Activated CD4-positive, alpha-beta memory T cell treated with anti-CD3 and anti-CD28 coated beads for 36 hours (primary cell): Measurements from ENCODE around the gene GLIS2. TPM values are rescaled to one million over a fixed set of nuclear protein-coding genes. Genes with fewer than 3 reads are reported as not detected.

Experiments used
- CTCF ChIA-PET: fragments of 350-600 bp; sonication (Branson Sonifier 250); formaldehyde crosslinking; loops from one replicate; lab custom pipeline; 2021; ENCODE audit warnings: antibody characterized with exemption, inconsistent platforms; lab: Charles Lee
- POLR2A ChIA-PET: fragments of 350-600 bp; sonication (Branson Sonifier 250); formaldehyde crosslinking; loops from one replicate; lab custom pipeline; 2021; ENCODE audit warnings: antibody characterized with exemption; lab: Charles Lee
- DNase-seq: peaks from one replicate; pipeline ENCODE4 v3.0.0-alpha.2; 2020
- H3K27ac Mint-ChIP-seq: one replicate; pipeline ENCODE4 v1.8.0; 2021; ENCODE audit warnings: mixed read lengths
- H3K27me3 Mint-ChIP-seq: one replicate; pipeline ENCODE4 v1.8.0; 2021; ENCODE audit warnings: mixed read lengths
- H3K36me3 Mint-ChIP-seq: one replicate; pipeline ENCODE4 v1.8.0; 2021; ENCODE audit warnings: mixed read lengths
- H3K4me1 Mint-ChIP-seq: one replicate; pipeline ENCODE4 v1.8.0; 2021; ENCODE audit warnings: low read depth, mixed read lengths
- H3K4me3 Mint-ChIP-seq: one replicate; pipeline ENCODE4 v1.8.0; 2021; ENCODE audit warnings: mild to moderate bottlenecking, mixed read lengths
- H3K9me3 Mint-ChIP-seq: one replicate; pipeline ENCODE4 v1.8.0; 2021; ENCODE audit warnings: mixed read lengths
- intact Hi-C: fragments of 100-400 bp; cut with micrococcal nuclease; formaldehyde crosslinking; loops from one replicate; pipeline ENCODE4 v1.15.1; 2023
- total RNA-seq, 2 experiments: library from RNA; stranded (reverse); gene quantifications; one replicate each; pipeline ENCODE4 v1.2.3, GENCODE V29; 2021

GLIS2 gene
- total RNA-seq, 2 experiments from 2014 or later: 0.52 to 0.68 TPM

DNA sequence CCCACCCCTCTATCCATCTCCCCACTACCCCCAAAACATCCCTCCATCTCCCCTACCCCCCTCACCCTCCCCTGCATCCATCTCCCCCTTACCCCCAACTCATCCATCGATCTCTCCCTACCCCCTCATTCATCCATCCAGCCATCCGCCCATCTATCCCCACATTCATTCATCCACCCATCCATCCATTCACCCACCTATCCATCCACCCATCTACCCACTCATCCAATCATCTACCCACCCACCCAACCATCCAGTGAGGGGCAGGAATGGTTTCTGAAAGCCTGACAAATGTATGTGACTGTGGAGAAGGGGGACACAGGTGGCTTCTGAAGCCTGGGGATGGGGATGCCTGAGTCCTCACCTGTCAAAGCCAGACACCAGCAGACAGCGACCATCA is 44.0 kb downstream of the GLIS2 start:
- ChIA-PET POLR2A (no interaction called here), CTCF (interaction anchor here (0.8 to 2.5 kb wide), 7 partner anchors 9 to 78 kb away, joined by 3 to 34 read pairs (median 3); no protein-coding TSS in a partner anchor)
- H3K27me3 Mint-ChIP-seq: no peaks in the 10 kb centered on the region
- peaks cover 13% of the 10 kb centered on the region for H3K36me3 Mint-ChIP-seq
- H3K4me3 Mint-ChIP-seq: no peak overlapping the region
- intact Hi-C loops: loop anchor here (2.0 kb wide), 1 partner anchor 43 kb away; no protein-coding TSS in a partner anchor
- H3K9me3 Mint-ChIP-seq: no peaks in the 10 kb centered on the region
- H3K27ac Mint-ChIP-seq: no peak overlapping the region
- DNase-seq: no peak
- H3K4me1 Mint-ChIP-seq: no peaks in the 10 kb centered on the region

DNA sequence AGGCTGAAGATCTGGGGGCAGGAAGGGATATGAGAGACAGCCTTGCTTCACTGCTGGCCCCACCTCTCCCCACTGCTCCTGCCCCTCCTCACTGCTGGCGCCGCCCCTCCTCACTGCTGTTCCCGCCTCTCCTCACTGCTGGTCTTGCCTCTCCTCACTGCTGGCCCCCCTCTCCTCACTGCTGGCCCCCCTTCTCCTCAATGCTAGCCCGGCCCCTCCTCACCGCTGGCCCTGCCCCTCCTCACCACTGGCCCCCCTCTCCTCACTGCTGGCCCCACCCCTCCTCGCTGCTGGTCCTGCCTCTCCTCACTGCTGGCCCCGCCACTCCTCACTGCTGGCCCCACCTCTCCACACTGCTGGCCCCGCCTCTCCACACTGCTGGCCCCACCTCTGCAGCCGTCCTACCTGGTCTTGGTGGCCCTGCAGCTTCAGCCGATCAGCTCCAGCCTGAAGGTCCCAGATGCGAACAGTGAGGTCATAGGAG is 44.7 kb downstream of the GLIS2 start:
- Mint-ChIP-seq H3K27ac (no peak overlapping the region), H3K27me3 (no peaks in the 10 kb centered on the region), H3K9me3 (no peaks in the 10 kb centered on the region), H3K4me3 (no peak overlapping the region), H3K36me3 (peaks cover 12% of the 10 kb centered on the region), H3K4me1 (no peaks in the 10 kb centered on the region)
- DNase-seq: no peak
- intact Hi-C loops: no loop called here
- ChIA-PET POLR2A (no interaction called here), CTCF (interaction anchor here (1.0 kb wide), 1 partner anchor 9 kb away, joined by 3 read pairs; no protein-coding TSS in a partner anchor)

DNA sequence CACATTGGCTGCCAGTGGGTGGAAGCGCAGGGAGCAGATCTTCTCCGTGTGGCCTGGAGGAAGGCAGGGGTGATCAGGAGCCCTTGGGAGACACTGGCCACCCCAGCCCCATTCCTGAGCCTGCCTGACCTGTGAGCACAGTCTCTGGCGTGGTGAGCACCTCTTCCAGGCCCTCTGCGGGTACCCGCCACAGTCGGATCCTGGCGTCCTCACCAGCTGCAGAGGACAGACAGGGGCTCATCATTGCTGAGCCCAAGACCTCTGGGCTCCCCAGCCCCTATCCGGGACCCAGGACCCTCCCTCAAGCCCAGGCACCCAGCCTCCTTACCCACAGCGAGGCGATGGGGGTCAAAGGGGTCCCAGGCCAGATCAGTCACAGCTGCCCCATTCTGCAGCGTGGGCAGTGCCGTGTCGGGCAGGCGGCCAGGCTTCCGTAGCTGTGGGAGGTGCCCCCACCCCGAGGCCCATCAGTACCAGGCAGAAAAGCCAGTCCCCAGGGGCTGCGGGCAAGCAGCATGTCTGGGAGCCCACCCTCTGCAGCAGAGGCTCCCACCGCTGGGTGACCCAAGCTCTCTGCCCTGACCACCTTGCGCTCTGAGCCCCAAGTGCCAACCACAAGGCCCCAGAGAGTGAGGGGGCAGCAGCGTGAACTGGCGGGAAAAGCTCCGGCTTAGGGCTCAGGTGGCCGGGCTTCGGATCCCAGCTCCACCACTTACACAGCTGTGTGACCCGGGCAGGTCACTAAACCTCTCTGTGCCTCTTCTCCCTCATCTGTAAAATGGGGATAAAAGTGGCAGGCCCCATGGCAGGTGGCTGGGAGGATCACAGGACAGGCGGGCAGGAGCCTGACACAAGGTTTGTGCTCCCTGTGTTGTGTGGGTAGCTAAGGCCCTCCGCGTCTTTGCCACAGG is 45.4 kb downstream of the GLIS2 start:
- POLR2A ChIA-PET: no interaction called here
- no peaks in the 10 kb centered on the region for H3K27me3 Mint-ChIP-seq
- intact Hi-C loops: no loop called here

DNA sequence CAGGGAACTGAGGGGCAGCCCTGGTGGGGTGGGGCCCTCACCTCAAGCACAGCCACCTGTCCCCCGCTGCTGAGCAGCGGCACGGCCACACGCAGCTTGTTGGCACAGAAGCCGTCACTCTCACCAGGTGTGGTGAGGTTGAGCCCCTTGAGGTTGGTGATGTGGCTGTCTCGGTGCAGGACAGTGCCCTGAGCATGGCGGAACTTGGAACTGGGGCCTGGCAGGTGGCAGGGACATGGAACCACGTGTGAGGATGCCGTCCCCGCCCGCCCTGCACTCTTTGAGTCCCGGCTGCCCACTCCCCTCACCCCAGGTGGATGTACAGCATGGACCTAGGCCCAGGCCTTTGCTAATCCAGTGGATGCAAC is 46.1 kb downstream of the GLIS2 start:
- Mint-ChIP-seq H3K4me1 (no peaks in the 10 kb centered on the region), H3K4me3 (no peak overlapping the region), H3K9me3 (no peaks in the 10 kb centered on the region), H3K27ac (no peak overlapping the region), H3K27me3 (no peaks in the 10 kb centered on the region), H3K36me3 (peaks cover 12% of the 10 kb centered on the region)
- intact Hi-C loops: no loop called here
- DNase-seq: no peak
- ChIA-PET POLR2A (no interaction called here), CTCF (interaction anchor here (1.6 kb wide), 1 partner anchor 41 kb away, joined by 7 read pairs; no protein-coding TSS in a partner anchor)

More for the DNA sequence above, 45.4 kb downstream of the GLIS2 start:
- CTCF ChIA-PET: interaction anchor here (1.0 to 1.6 kb wide), 2 partner anchors 9 to 42 kb away, joined by 3 to 7 read pairs; no protein-coding TSS in a partner anchor
- Mint-ChIP-seq H3K4me1 (no peaks in the 10 kb centered on the region), H3K36me3 (peaks cover 12% of the 10 kb centered on the region), H3K27ac (no peak overlapping the region), H3K9me3 (no peaks in the 10 kb centered on the region), H3K4me3 (no peak overlapping the region)
- no peak for DNase-seq

DNA sequence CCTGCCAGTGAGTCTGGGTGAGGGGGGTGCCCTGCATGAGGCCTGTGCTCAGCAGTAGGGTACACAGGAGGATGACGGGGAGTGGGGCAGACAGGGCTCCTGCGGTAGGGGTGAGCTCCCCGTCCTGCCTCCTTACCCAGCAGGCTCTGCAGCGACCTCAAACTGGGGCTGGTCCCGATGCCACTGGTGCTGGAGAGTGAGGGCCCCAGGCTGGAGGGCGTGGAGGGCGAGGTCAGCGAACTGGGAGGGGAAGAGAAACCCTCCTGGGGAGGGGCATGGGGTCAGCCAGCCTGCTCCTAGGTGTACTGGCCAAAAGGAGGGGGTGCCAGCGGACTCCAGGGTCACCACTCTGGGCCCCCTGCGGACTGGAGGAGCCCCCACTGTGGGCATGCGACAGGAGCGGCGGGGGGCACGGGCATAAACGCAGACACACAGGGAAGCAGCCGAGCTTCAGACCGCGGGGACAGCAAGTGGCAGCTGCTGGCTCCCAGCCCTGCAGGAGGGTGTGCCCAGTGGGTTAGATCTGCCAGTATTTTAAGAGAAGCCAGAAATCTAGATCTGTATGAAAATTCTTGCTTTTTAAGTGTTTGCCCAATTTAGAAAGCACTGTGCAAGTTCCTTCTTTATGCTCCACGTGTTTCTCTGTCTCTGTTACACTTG is 46.7 kb downstream of the GLIS2 start:
- DNase-seq: no peak
- Mint-ChIP-seq H3K27ac (no peak overlapping the region), H3K9me3 (no peaks in the 10 kb centered on the region), H3K36me3 (peaks cover 12% of the 10 kb centered on the region), H3K4me1 (no peaks in the 10 kb centered on the region), H3K4me3 (no peak overlapping the region), H3K27me3 (no peaks in the 10 kb centered on the region)
- intact Hi-C loops: no loop called here
- ChIA-PET CTCF (interaction anchor here (1.6 kb wide), 1 partner anchor 40 kb away, joined by 7 read pairs; no protein-coding TSS in a partner anchor), POLR2A (no interaction called here)

DNA sequence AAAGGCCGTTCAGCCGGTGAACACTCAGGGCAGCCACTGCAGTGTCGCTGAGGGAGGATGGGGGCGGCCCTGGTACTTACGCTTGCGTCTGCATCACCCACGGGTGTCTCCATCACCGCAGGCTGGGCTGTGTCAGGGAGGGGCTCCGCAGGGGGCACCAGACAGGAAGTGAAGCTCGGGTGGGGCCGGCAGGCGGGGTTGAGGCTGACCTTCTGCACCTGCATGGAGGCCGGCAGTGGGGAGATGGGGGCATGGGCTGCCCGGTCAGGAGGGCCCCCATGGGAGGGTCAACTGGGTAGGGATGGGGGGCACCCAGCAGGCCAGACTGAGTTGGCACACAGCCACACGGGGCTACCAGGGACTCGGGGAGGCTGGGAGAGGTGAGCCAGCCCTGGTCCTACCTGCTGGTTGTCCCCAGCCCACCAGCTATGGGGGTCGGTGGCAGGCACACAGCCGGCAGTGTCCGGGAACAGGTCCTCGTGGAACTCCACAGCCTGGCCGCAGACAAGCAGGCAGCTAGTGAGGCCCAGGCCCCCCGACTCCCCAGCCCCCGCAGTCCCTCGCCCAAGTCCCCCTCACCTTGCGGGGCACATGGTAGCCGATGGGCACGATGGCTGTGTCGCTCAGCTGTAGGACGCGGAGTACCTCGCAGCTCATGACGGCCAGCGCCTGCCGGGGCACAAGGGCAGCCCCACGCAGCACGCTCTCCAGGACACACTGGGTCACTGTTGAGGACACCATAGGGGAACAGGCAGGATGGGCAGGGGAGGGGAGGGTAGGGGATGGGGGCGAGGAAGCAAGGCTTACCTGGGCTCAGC is 48.5 kb downstream of the GLIS2 start:
- ChIA-PET POLR2A (no interaction called here), CTCF (interaction anchor here (1.1 kb wide), 1 partner anchor 39 kb away, joined by 4 read pairs; no protein-coding TSS in a partner anchor)
- Mint-ChIP-seq H3K27ac (no peak overlapping the region), H3K36me3 (peaks cover 7% of the 10 kb centered on the region), H3K4me3 (no peak overlapping the region), H3K9me3 (no peaks in the 10 kb centered on the region), H3K27me3 (no peaks in the 10 kb centered on the region), H3K4me1 (no peaks in the 10 kb centered on the region)
- intact Hi-C loops: no loop called here
- no peak for DNase-seq

DNA sequence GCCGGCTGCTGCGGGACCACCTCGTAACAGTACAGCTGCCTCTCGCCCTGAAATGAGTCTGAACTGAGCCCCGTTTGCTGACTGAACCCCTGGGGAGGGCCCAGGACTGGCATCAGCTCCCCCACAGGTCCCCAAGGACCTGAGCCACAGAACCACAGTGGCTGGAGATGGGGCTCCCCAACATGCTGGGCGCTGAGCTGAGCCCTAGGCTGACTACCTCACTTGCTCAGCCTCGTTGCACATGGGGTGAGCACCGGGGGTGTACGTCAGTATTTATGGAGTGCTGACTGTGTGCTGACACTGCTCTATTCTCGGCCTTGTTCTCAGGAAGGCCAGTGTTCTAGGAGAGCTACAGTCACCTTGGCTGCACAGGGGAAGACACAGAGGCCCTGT is 49.1 kb downstream of the GLIS2 start:
- intact Hi-C loops: no loop called here
- ChIA-PET POLR2A (interaction anchor here (0.6 kb wide), 1 partner anchor 10 kb away, joined by 4 read pairs; no protein-coding TSS in a partner anchor), CTCF (interaction anchor here (1.1 kb wide), 1 partner anchor 38 kb away, joined by 4 read pairs; no protein-coding TSS in a partner anchor)
- H3K9me3 Mint-ChIP-seq: no peaks in the 10 kb centered on the region
- no peak for DNase-seq
- peaks cover 6% of the 10 kb centered on the region for H3K36me3 Mint-ChIP-seq
- no peak overlapping the region for H3K4me3 Mint-ChIP-seq
- H3K27ac Mint-ChIP-seq: no peak overlapping the region
- no peaks in the 10 kb centered on the region for H3K4me1 Mint-ChIP-seq
- H3K27me3 Mint-ChIP-seq: no peaks in the 10 kb centered on the region

DNA sequence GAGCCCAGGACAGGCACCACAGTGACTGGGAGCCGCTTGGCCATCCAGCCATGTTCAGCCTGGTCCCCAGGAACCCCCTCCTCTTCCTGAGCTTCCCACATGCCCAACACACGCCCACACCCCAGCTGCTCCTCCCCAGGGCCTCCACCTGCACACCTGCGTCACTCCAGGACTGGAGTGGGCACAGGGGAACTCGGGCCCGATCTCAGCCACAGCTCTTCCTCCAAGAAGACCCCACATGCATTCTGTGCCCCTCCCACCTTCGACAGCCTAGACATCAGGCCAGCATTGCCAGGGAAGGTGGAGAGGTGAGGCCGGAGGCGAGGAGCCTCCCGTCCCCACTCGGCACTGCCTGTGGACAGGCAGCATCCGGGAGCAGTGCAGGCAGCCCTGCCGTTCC is 49.7 kb downstream of the GLIS2 start:
- ChIA-PET POLR2A (interaction anchor here (0.6 kb wide), 1 partner anchor 11 kb away, joined by 4 read pairs; no protein-coding TSS in a partner anchor), CTCF (interaction anchor here (1.1 kb wide), 1 partner anchor 56 kb away, joined by 3 read pairs; no protein-coding TSS in a partner anchor)
- peaks cover 4% of the 10 kb centered on the region for H3K36me3 Mint-ChIP-seq
- H3K9me3 Mint-ChIP-seq: no peaks in the 10 kb centered on the region
- H3K27me3 Mint-ChIP-seq: no peaks in the 10 kb centered on the region
- no peak overlapping the region for H3K4me3 Mint-ChIP-seq
- H3K27ac Mint-ChIP-seq: no peak overlapping the region
- intact Hi-C loops: no loop called here
- no peaks in the 10 kb centered on the region for H3K4me1 Mint-ChIP-seq
- DNase-seq: no peak

DNA sequence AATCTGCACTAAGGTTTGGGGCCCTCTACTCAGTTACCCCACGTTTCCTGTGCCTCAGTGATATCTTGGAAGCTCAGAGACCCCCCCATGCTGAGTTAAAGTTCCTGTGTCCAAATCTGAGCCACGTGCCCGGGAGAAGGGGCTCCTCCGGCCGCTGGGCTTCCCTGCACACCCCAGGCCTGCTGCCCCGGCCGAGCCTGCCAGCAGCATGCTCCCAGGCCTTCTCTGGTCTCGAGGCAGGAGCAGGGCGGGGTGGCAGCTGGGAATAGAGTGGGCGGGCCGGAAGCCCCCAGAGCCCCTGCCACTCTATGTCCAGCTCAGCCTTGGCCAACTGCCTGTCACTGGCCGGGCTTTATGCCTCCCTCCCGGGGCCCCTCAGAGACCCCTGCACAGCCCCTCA is 50.1 kb downstream of the GLIS2 start:
- no peak for DNase-seq
- no peak overlapping the region for H3K4me3 Mint-ChIP-seq
- H3K27ac Mint-ChIP-seq: no peak overlapping the region
- ChIA-PET CTCF (interaction anchor here (1.1 kb wide), 1 partner anchor 57 kb away, joined by 3 read pairs; no protein-coding TSS in a partner anchor), POLR2A (no interaction called here)
- no peaks in the 10 kb centered on the region for H3K27me3 Mint-ChIP-seq
- no peaks in the 10 kb centered on the region for H3K4me1 Mint-ChIP-seq
- H3K36me3 Mint-ChIP-seq: peaks cover 3% of the 10 kb centered on the region
- intact Hi-C loops: no loop called here
- no peaks in the 10 kb centered on the region for H3K9me3 Mint-ChIP-seq

DNA sequence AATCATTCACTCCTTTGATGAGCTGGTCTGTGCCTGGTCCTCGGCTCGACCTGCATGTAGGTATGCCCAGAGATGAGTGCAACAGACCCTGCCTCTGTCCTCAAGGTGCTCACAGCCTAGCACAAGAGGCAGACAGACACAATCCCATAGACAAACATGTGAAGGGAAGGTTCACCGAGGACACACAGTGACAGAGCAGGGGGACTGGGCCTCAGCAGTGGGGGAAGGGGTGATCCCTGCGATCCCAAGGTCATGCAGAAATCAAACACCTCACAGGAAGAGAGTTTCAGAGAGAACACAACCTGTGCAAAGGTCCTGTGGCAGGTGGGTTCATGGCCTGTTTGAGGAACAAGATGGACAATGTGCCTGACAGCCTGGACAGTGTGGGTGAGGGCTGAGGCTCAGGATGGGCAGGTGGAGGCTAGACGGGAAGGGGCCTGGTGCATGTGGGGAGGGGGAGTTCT is 51.6 kb downstream of the GLIS2 start:
- Mint-ChIP-seq H3K4me1 (peaks cover 4% of the 10 kb centered on the region), H3K27ac (no peak overlapping the region), H3K36me3 (peaks cover 1% of the 10 kb centered on the region), H3K27me3 (no peaks in the 10 kb centered on the region), H3K4me3 (no peak overlapping the region), H3K9me3 (no peaks in the 10 kb centered on the region)
- POLR2A ChIA-PET: no interaction called here
- CTCF ChIA-PET: no interaction called here
- DNase-seq: no peak
- intact Hi-C loops: no loop called here

DNA sequence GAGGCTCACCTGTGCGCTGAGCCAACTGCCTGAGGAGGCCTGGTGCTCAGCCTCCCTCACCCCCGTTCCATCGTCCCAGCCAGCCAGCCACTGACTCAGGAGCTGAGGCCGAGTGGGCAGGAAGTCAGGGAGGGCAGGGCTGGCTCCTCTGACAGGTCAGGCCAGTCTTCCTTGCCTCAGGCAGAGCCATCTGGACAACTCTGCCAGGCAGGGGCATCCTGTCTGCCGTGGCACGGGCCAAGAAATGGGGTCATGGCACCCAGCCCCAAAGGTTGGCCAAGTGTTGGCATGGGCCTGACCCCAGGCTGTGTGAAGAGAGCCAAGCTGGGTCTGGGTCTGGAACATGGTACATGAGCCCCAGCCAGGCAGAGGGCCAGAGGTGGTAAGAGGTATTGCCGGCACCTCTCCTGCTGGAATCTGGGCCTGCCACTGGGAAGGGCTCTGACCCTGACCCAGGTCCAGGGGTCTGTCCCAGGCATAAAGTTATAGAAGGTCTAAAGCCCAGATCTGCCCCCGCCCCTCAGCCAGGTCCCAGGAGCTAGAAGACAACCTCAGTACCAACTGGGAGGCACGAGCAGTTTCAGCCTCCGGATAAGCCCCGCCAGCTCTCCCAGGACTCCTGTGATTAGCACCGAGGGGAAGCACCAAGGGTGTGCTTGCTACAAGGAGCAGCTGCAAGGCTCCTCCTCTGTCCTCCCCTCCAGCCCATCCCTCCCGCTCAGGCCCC is 53.3 kb downstream of the GLIS2 start:
- H3K27me3 Mint-ChIP-seq: no peaks in the 10 kb centered on the region
- ChIA-PET POLR2A (no interaction called here), CTCF (interaction anchor here (1.6 to 2.0 kb wide), 2 partner anchors 10 to 34 kb away, joined by 6 to 7 read pairs; no protein-coding TSS in a partner anchor)
- H3K4me3 Mint-ChIP-seq: no peak overlapping the region
- no peak overlapping the region for H3K27ac Mint-ChIP-seq
- intact Hi-C loops: no loop called here
- H3K36me3 Mint-ChIP-seq: no peaks in the 10 kb centered on the region
- H3K4me1 Mint-ChIP-seq: peaks cover 12% of the 10 kb centered on the region
- H3K9me3 Mint-ChIP-seq: no peaks in the 10 kb centered on the region
- no peak for DNase-seq
